BLaER1 treated with 17β-estradiol and CSF1 and Interleukin-3, amounts not matched to agents 10 nM and 100 nM (cell line): ENCODE measurements around the gene DONSON.

ENCODE experiments used
- H3K27ac ChIP-seq, 11 experiments: shearing (Covaris generic); formaldehyde crosslinking; 2 replicates each; pipeline ENCODE4 v1.8.1; 2022
- H3K27me3 ChIP-seq, 11 experiments: shearing (Covaris generic); formaldehyde crosslinking; 2 replicates each; pipeline ENCODE4 v1.8.1; 2022
- H3K36me3 ChIP-seq, 11 experiments: shearing (Covaris generic); formaldehyde crosslinking; 2 replicates each; pipeline ENCODE4 v1.8.1; 2022
- H3K4me1 ChIP-seq, 10 experiments: shearing (Covaris generic); formaldehyde crosslinking; 2 replicates each; pipeline ENCODE4 v1.8.1; 2022
- H3K4me2 ChIP-seq, 11 experiments: shearing (Covaris generic); formaldehyde crosslinking; 2 replicates each; pipeline ENCODE4 v1.8.1; 2022
- H3K4me3 ChIP-seq, 10 experiments: shearing (Covaris generic); formaldehyde crosslinking; 2 replicates each; pipeline ENCODE4 v1.8.1; 2022
- H3K9ac ChIP-seq, 11 experiments: shearing (Covaris generic); formaldehyde crosslinking; 2 replicates each; pipeline ENCODE4 v1.8.1; 2022
- H3K9me3 ChIP-seq, 11 experiments: shearing (Covaris generic); formaldehyde crosslinking; replicated peaks in 1 of 11; 2 replicates each; pipeline ENCODE4 v1.8.1; 2022
- H4K20me1 ChIP-seq, 11 experiments: shearing (Covaris generic); formaldehyde crosslinking; 2 replicates each; pipeline ENCODE4 v1.8.1; 2022
- Cebpa-rat ChIP-seq, 11 experiments: shearing (Covaris generic); IDR thresholded peaks; 2 replicates each; pipeline ENCODE4 v1.8.1; 2022

Gene DONSON

GRCh38 chr21:33539616-33540015 lies 48.9 kb downstream of the DONSON start:
- Histone ChIP-seq H3K27me3 (no peaks in the 10 kb centered on the region), H4K20me1 (peaks cover 13 to 21% (median 14%) of the 10 kb centered on the region in 11 experiments), H3K9me3 (no peaks in the 10 kb centered on the region), H3K4me1 (peaks cover 15 to 25% (median 20%) of the 10 kb centered on the region in 10 experiments), H3K9ac (0 out of 22 replicates have a peak overlapping the region, but pooled peaks of 1 of the 11 experiments have one; percentile 17), H3K36me3 (peaks cover 48 to 60% (median 49%) of the 10 kb centered on the region in 11 experiments), H3K4me2 (peak overlapping the region in 8 of 11 experiments; percentile 3 to 95 (median 93); a peak in 10 of 22 replicates), H3K4me3 (no peak overlapping the region), H3K27ac (no peak overlapping the region)
- TF ChIP-seq Cebpa-rat (IDR thresholded peaks at IDR 0.05) = no peak

DNA sequence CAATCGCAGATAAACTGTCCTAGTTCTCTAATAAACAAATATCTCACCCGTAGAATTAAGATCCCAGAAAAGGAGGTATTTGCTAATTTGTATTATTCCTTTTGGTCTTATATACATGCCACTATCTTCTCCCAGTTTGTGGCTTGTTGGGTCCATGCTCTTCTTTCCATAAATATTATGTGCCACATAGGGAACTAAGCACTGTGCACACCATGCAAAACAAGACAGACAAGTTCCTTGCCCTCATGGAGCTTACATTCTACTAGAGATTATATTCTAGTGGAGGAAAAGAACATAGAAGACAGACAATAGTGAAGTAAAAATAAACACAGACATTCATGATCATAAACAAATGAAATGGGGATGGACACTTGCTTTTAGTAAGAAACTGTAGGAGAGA lies 51.3 kb downstream of the DONSON start:
- H3K27ac ChIP-seq = no peak overlapping the region
- no peak for TF ChIP-seq Cebpa-rat (IDR thresholded peaks at IDR 0.05)
- H3K9me3 ChIP-seq = no peaks in the 10 kb centered on the region
- H3K27me3 ChIP-seq = no peaks in the 10 kb centered on the region
- H3K9ac ChIP-seq = no peak overlapping the region
- peaks cover 72 to 84% (median 73%) of the 10 kb centered on the region in 11 experiments for H3K36me3 ChIP-seq
- H3K4me3 ChIP-seq = no peak overlapping the region
- H4K20me1 ChIP-seq = peaks cover 0 to 7% (median 0%) of the 10 kb centered on the region in 11 experiments; a peak in 2 of 22 replicates
- no peak overlapping the region for H3K4me2 ChIP-seq
- H3K4me1 ChIP-seq = peaks cover 15 to 25% (median 17%) of the 10 kb centered on the region in 10 experiments

DNA sequence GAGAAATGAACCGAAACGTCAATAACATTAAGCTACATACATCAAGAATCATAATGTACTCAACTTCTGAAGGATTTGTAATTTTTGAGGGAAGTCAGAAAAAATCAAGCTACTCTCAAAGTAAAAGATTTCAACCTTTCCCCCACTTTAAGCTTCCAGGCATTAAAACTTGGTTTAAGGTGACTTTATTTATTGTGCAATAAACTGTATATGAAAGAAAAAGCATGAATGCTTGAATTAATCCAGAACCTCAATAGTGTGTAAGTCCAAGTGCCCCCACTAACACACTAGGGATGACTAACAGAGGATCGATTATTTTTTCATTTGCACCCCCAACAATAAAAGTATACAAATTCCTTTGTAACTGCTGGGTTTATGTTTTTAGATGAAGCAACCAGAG lies 57.5 kb downstream of the DONSON start:
- peaks cover 0 to 3% (median 0%) of the 10 kb centered on the region in 11 experiments; a peak in 2 of 22 replicates for H4K20me1 ChIP-seq
- TF ChIP-seq Cebpa-rat (IDR thresholded peaks at IDR 0.05) = 0 out of 22 replicates have a peak, but pooled peaks of 1 of the 11 experiments have one; percentile 25
- no peak overlapping the region for H3K27ac ChIP-seq
- H3K4me1 ChIP-seq = peaks cover 0 to 7% (median 3%) of the 10 kb centered on the region in 10 experiments; a peak in 9 of 20 replicates
- no peaks in the 10 kb centered on the region for H3K9me3 ChIP-seq
- no peak overlapping the region for H3K4me2 ChIP-seq
- peaks cover 99 to 100% (median 100%) of the 10 kb centered on the region in 11 experiments for H3K36me3 ChIP-seq
- no peak overlapping the region for H3K9ac ChIP-seq
- H3K4me3 ChIP-seq = no peak overlapping the region
- H3K27me3 ChIP-seq = no peaks in the 10 kb centered on the region
